DOHH2 (cell line): ENCODE measurements around the gene LURAP1L.

ENCODE experiments used
- H3F3A ChIP-seq: fragments of 200-600 bp; sonication (generic), shearing (Covaris generic); 2 replicates; pipeline ENCODE4 v1.6.0; 2016; ENCODE audit warnings: antibody characterized with exemption, mild to moderate bottlenecking; ENCODE audit not compliant: control insufficient read depth, insufficient read depth
- H3K27ac ChIP-seq: fragments of 200-600 bp; sonication (generic); 2 replicates; pipeline ENCODE4 v1.5.1; 2014; ENCODE audit warnings: low read depth, mild to moderate bottlenecking, low read length, moderate library complexity
- H3K27me3 ChIP-seq: fragments of 200-600 bp; sonication (generic); 2 replicates; pipeline ENCODE4 v1.6.1; 2014; ENCODE audit warnings: mild to moderate bottlenecking, low read length, mixed read lengths; ENCODE audit not compliant: control insufficient read depth
- H3K36me3 ChIP-seq: fragments of 200-600 bp; sonication (generic); 2 replicates; pipeline ENCODE4 v1.6.1; 2014; ENCODE audit warnings: mild to moderate bottlenecking, low read length, moderate library complexity, mixed read lengths; ENCODE audit not compliant: control insufficient read depth
- H3K4me1 ChIP-seq: fragments of 200-600 bp; sonication (generic); 2 replicates; pipeline ENCODE4 v1.6.1; 2014; ENCODE audit warnings: mild to moderate bottlenecking, low read length, mixed read lengths; ENCODE audit not compliant: control insufficient read depth
- H3K4me2 ChIP-seq: fragments of 200-600 bp; sonication (generic); 2 replicates; pipeline ENCODE4 v1.6.0; 2014; ENCODE audit warnings: mild to moderate bottlenecking, low read length, moderate library complexity
- H3K4me3 ChIP-seq: fragments of 200-600 bp; sonication (generic); 2 replicates; pipeline ENCODE4 v1.5.1; 2014; ENCODE audit warnings: mild to moderate bottlenecking, low read length, mixed read lengths
- H3K79me2 ChIP-seq: fragments of 200-600 bp; sonication (generic); 2 replicates; pipeline ENCODE4 v1.6.1; 2014; ENCODE audit warnings: mild to moderate bottlenecking, low read length, mixed read lengths; ENCODE audit not compliant: control insufficient read depth
- H3K9me2 ChIP-seq: fragments of 200-600 bp; sonication (generic); replicated peaks from 2 replicates; pipeline ENCODE4 v1.6.1; 2014; ENCODE audit warnings: mild to moderate bottlenecking, low read length, mixed read lengths; ENCODE audit not compliant: control insufficient read depth
- H3K9me3 ChIP-seq: fragments of 200-600 bp; sonication (generic); 2 replicates; pipeline ENCODE4 v1.6.1; 2014; ENCODE audit warnings: antibody characterized with exemption, low read length, mixed read lengths; ENCODE audit not compliant: control insufficient read depth, insufficient read depth
- H4K20me1 ChIP-seq: fragments of 200-600 bp; sonication (generic); 2 replicates; pipeline ENCODE4 v1.6.0; 2014; ENCODE audit warnings: low read depth, mild to moderate bottlenecking, antibody characterized with exemption, low read length, moderate library complexity; ENCODE audit not compliant: control insufficient read depth, insufficient read depth
- CTCF ChIP-seq: fragments of 200-600 bp; sonication (generic); IDR thresholded peaks from one replicate; pipeline ENCODE4 v1.5.1; 2014; ENCODE audit warnings: antibody characterized with exemption, mild to moderate bottlenecking, low read depth, low read length; ENCODE audit not compliant: poor library complexity, severe bottlenecking
- EZH2phosphoT487 ChIP-seq: fragments of 200-600 bp; sonication (generic); IDR thresholded peaks from 2 replicates; pipeline ENCODE4 v1.6.1; 2017; ENCODE audit warnings: borderline replicate concordance, mild to moderate bottlenecking, antibody characterized with exemption, low read length, moderate library complexity, mixed read lengths

The LURAP1L gene

GRCh38 chr9:12833701-12834100 is 58.9 kb downstream of the LURAP1L start:
- Histone ChIP-seq H3K27ac (no peak overlapping the region), H3K9me3 (no peaks in the 10 kb centered on the region), H3K4me2 (no peak overlapping the region), H3F3A (no peaks in the 10 kb centered on the region), H3K79me2 (no peaks in the 10 kb centered on the region), H3K4me1 (no peaks in the 10 kb centered on the region), H4K20me1 (no peaks in the 10 kb centered on the region), H3K9me2 (no peaks in the 10 kb centered on the region), H3K4me3 (no peak overlapping the region), H3K36me3 (no peaks in the 10 kb centered on the region), H3K27me3 (no peaks in the 10 kb centered on the region)
- TF ChIP-seq CTCF = no peak
- TF ChIP-seq EZH2phosphoT487 = no peak

GRCh38 chr9:12838546-12838945 is 63.7 kb downstream of the LURAP1L start:
- Histone ChIP-seq H3F3A (no peaks in the 10 kb centered on the region), H3K4me1 (no peaks in the 10 kb centered on the region), H3K27me3 (no peaks in the 10 kb centered on the region), H4K20me1 (no peaks in the 10 kb centered on the region), H3K27ac (no peak overlapping the region), H3K4me2 (no peak overlapping the region), H3K9me2 (no peaks in the 10 kb centered on the region), H3K4me3 (no peak overlapping the region), H3K36me3 (no peaks in the 10 kb centered on the region), H3K9me3 (no peaks in the 10 kb centered on the region), H3K79me2 (no peaks in the 10 kb centered on the region)
- TF ChIP-seq CTCF (no peak), EZH2phosphoT487 (no peak)

GRCh38 chr9:12843735-12844134 is 68.9 kb downstream of the LURAP1L start:
- TF ChIP-seq CTCF = no peak
- no peak for TF ChIP-seq EZH2phosphoT487
- Histone ChIP-seq H3K9me2 (no peaks in the 10 kb centered on the region), H3K9me3 (no peaks in the 10 kb centered on the region), H4K20me1 (no peaks in the 10 kb centered on the region), H3K4me1 (no peaks in the 10 kb centered on the region), H3F3A (no peaks in the 10 kb centered on the region), H3K4me2 (no peak overlapping the region), H3K79me2 (no peaks in the 10 kb centered on the region), H3K36me3 (no peaks in the 10 kb centered on the region), H3K27me3 (no peaks in the 10 kb centered on the region), H3K4me3 (no peak overlapping the region), H3K27ac (no peak overlapping the region)

GRCh38 chr9:12846035-12846434 is 71.2 kb downstream of the LURAP1L start:
- H3K4me2 ChIP-seq = no peak overlapping the region
- H3K9me3 ChIP-seq = no peaks in the 10 kb centered on the region

More at GRCh38 chr9:12846035-12846434, 71.2 kb downstream of the LURAP1L start:
- no peaks in the 10 kb centered on the region for H3K27me3 ChIP-seq
- H3K79me2 ChIP-seq = no peaks in the 10 kb centered on the region
- H3K4me1 ChIP-seq = no peaks in the 10 kb centered on the region
- no peaks in the 10 kb centered on the region for H3K9me2 ChIP-seq
- H3K4me3 ChIP-seq = no peak overlapping the region
- TF ChIP-seq CTCF (no peak), EZH2phosphoT487 (no peak)
- no peaks in the 10 kb centered on the region for H3K36me3 ChIP-seq
- H3F3A ChIP-seq = no peaks in the 10 kb centered on the region
- H3K27ac ChIP-seq = no peak overlapping the region
- no peaks in the 10 kb centered on the region for H4K20me1 ChIP-seq
